Astrocyte (in vitro differentiated cells and primary cell): ENCODE measurements around the gene NSD1.

ENCODE experiments used
- CTCF ChIP-seq: IDR thresholded peaks from 2 replicates; pipeline ENCODE4 v1.5.1; 2011; ENCODE audit warnings: low read depth, mild to moderate bottlenecking, inconsistent platforms, low read length, moderate library complexity; ENCODE audit not compliant: insufficient read depth
- EZH2 ChIP-seq: IDR thresholded peaks from 2 replicates; pipeline ENCODE4 v1.6.1; 2012; ENCODE audit warnings: mild to moderate bottlenecking, low read length, inconsistent platforms; ENCODE audit not compliant: insufficient read depth

GRCh38 chr5:177132136-177133095 lies 1.2 kb upstream of the NSD1 start:
- TF ChIP-seq CTCF (no peak), EZH2 (no peak)
